Panc1 (cell line): Measurements from ENCODE around the gene NTSR2. TPM values are rescaled to one million over a fixed set of nuclear protein-coding genes. Genes with fewer than 3 reads are reported as not detected.

Experiments used
- ATAC-seq: fragments of 200-7000 bp; cut with Tn5 transposase; 2 replicates; pipeline ENCODE4 v1.9.1; 2020; ENCODE audit warnings: mild to moderate bottlenecking, moderate library complexity
- BruUV-seq: library from RNA; stranded (reverse); fragments of 400-500 nt; replicated peaks from 2 replicates; lab custom pipeline; 2021; lab: Mats Ljungman, UMichigan
- CTCF ChIA-PET: fragments of 300-600 bp; sonication (Branson Sonifier 250); formaldehyde crosslinking; loops from one replicate; lab custom pipeline; 2022; ENCODE audit warnings: antibody characterized with exemption; lab: Charles Lee
- POLR2A ChIA-PET: fragments of 300-600 bp; sonication (Branson Sonifier 250); formaldehyde crosslinking; loops from one replicate; lab custom pipeline; 2022; ENCODE audit warnings: antibody characterized with exemption; lab: Charles Lee
- DNase-seq: peaks from one replicate; pipeline ENCODE4 v3.0.0-alpha.2; 2010; ENCODE audit warnings: low read depth, low spot score
- H3K27ac ChIP-seq: 2 replicates; pipeline ENCODE4 v1.5.1; 2011; ENCODE audit warnings: mild to moderate bottlenecking, low read length, inconsistent platforms
- H3K27me3 ChIP-seq: fragments of 200-500 bp; sonication (Bioruptor generic); 2 replicates; pipeline ENCODE4 v1.6.0; 2014; ENCODE audit warnings: low read length, inconsistent platforms; ENCODE audit not compliant: control insufficient read depth, insufficient read depth
- H3K36me3 ChIP-seq: fragments of 200-500 bp; sonication (Bioruptor generic); 2 replicates; pipeline ENCODE4 v1.5.1; 2014; ENCODE audit warnings: inconsistent platforms, mild to moderate bottlenecking, low read length, moderate library complexity; ENCODE audit not compliant: control insufficient read depth, insufficient read depth
- H3K4me1 ChIP-seq: 2 replicates; pipeline ENCODE4 v1.5.1; 2011; ENCODE audit warnings: inconsistent platforms, mild to moderate bottlenecking, low read length, moderate library complexity; ENCODE audit not compliant: control insufficient read depth, insufficient read depth
- H3K4me3 ChIP-seq, 2 experiments: 2 replicates each; pipeline ENCODE4 v1.5.1; 2011 to 2012; ENCODE audit warnings: low read depth in 2 of 2, low read length in 2 of 2, mild to moderate bottlenecking in 2 of 2, inconsistent platforms in 1 of 2, moderate library complexity in 1 of 2
- H3K9me3 ChIP-seq: fragments of 200-500 bp; sonication (Bioruptor generic); 2 replicates; pipeline ENCODE4 v1.5.1; 2014; ENCODE audit warnings: low read depth, mild to moderate bottlenecking, inconsistent platforms, low read length, moderate library complexity; ENCODE audit not compliant: control insufficient read depth, insufficient read depth
- POLR2AphosphoS5 ChIP-seq: IDR thresholded peaks from 2 replicates; pipeline ENCODE4 v1.6.1; 2012; ENCODE audit warnings: mild to moderate bottlenecking, low read depth, low read length, moderate library complexity
- SIN3A ChIP-seq: IDR thresholded peaks from 2 replicates; pipeline ENCODE4 v1.6.1; 2012; ENCODE audit warnings: low read depth, mild to moderate bottlenecking, low read length, moderate library complexity, borderline replicate concordance; ENCODE audit not compliant: insufficient read depth
- TCF7L2 ChIP-seq: IDR thresholded peaks from 2 replicates; pipeline ENCODE4 v1.6.1; 2011; ENCODE audit warnings: mild to moderate bottlenecking, low read depth, low read length, inconsistent platforms
- in situ Hi-C: cut with HindIII; loops from 2 replicates; pipeline ENCODE4 v1.10.0; 2016; ENCODE audit warnings: low sequenced_read_pairs, low pct_unique_long_range_greater_than_20kb
- intact Hi-C: fragments of 100-400 bp; cut with micrococcal nuclease; formaldehyde crosslinking; loops from one replicate; pipeline ENCODE4 v1.10.0; 2022; ENCODE audit not compliant: unreplicated experiment
- total RNA-seq: library from RNA; stranded (reverse); gene quantifications from one replicate; pipeline ENCODE4 v1.2.1, GENCODE V29; 2021; ENCODE audit not compliant: unreplicated experiment
- TF ChIP-seq, protein P1 (sequence below): fragments of 450-650 bp; IDR thresholded peaks from 2 replicates; pipeline ENCODE4 v1.5.1; 2017; ENCODE audit warnings: mild to moderate bottlenecking
- TF ChIP-seq, protein P2 (sequence below), 2 experiments: IDR thresholded peaks; 2 replicates each; pipeline ENCODE4 v1.6.1; 2011 to 2012; ENCODE audit warnings: low read depth in 2 of 2, control low read depth in 1 of 2, low read length in 1 of 2, mild to moderate bottlenecking in 1 of 2, moderate library complexity in 1 of 2; ENCODE audit not compliant: insufficient read depth in 1 of 2

Gene NTSR2
- total RNA-seq, 1 experiment from 2014 or later = 0.15 TPM

DNA sequence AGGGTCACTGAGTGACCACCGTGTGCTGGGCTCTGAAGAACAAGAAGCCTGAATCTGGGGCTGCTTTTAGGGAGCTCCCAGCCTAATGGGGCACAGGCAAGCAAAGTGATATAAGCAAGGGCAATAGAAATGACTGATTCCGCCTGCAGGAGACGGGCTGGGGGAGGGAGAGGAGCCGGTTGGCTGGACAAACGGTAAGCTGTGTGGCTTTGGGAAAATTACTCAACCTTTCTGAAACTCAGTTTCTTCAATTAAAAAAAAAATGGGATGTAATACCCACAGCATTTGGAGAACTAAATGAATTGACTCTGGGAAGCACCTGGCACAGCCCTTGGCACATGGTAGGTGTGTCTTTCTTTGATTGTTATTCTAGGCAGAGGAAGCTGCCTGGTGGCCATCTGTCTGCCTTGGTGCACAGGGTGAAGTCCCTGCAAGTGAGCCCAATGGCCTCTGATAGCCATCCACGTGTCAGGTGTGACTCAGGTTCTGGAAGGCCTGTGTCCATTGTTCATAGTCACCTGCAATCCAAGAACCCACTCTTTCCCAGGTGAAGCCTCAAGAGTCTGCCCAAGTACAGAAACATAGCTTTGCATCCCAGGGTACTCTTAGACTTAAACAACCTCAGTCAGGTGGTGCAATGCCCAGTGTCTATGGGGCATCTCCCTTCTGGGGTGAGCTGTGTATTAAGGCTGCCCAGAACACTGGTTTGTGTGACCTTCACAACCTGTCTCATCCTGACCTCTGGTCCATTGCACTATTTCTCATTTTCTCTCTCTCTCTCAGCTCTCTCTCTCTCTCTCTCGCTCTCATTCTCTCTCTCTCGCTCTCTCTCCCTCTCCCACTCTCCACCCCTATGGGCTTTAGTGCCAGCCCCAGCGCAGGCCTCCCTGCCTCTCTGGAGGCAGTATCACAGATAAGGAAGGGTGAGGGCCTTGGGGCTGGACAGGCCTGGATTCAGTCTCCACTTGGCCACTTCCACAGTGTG lies 30.0 kb upstream of the NTSR2 start:
- intact Hi-C loops = no loop called here
- H3K36me3 ChIP-seq = no peaks in the 10 kb centered on the region
- no peak overlapping the region for H3K27ac ChIP-seq
- ChIA-PET POLR2A (no interaction called here), CTCF (interaction anchor here (0.8 kb wide), 1 partner anchor 44 kb away, joined by 4 read pairs; no protein-coding TSS in a partner anchor)
- in situ Hi-C loops = no loop called here
- ATAC-seq (no peak), DNase-seq (no peak)
- BruUV-seq = no TSS peak
- H3K4me3 ChIP-seq = no peak overlapping the region
- no peaks in the 10 kb centered on the region for H3K9me3 ChIP-seq
- peaks cover 25% of the 10 kb centered on the region for H3K4me1 ChIP-seq
- no peak for TF ChIP-seq TCF7L2
- TF ChIP-seq POLR2AphosphoS5 = no peak
- TF ChIP-seq, protein P1, sequence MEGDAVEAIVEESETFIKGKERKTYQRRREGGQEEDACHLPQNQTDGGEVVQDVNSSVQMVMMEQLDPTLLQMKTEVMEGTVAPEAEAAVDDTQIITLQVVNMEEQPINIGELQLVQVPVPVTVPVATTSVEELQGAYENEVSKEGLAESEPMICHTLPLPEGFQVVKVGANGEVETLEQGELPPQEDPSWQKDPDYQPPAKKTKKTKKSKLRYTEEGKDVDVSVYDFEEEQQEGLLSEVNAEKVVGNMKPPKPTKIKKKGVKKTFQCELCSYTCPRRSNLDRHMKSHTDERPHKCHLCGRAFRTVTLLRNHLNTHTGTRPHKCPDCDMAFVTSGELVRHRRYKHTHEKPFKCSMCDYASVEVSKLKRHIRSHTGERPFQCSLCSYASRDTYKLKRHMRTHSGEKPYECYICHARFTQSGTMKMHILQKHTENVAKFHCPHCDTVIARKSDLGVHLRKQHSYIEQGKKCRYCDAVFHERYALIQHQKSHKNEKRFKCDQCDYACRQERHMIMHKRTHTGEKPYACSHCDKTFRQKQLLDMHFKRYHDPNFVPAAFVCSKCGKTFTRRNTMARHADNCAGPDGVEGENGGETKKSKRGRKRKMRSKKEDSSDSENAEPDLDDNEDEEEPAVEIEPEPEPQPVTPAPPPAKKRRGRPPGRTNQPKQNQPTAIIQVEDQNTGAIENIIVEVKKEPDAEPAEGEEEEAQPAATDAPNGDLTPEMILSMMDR = no peak
- TF ChIP-seq SIN3A = no peak
- TF ChIP-seq, protein P2, sequence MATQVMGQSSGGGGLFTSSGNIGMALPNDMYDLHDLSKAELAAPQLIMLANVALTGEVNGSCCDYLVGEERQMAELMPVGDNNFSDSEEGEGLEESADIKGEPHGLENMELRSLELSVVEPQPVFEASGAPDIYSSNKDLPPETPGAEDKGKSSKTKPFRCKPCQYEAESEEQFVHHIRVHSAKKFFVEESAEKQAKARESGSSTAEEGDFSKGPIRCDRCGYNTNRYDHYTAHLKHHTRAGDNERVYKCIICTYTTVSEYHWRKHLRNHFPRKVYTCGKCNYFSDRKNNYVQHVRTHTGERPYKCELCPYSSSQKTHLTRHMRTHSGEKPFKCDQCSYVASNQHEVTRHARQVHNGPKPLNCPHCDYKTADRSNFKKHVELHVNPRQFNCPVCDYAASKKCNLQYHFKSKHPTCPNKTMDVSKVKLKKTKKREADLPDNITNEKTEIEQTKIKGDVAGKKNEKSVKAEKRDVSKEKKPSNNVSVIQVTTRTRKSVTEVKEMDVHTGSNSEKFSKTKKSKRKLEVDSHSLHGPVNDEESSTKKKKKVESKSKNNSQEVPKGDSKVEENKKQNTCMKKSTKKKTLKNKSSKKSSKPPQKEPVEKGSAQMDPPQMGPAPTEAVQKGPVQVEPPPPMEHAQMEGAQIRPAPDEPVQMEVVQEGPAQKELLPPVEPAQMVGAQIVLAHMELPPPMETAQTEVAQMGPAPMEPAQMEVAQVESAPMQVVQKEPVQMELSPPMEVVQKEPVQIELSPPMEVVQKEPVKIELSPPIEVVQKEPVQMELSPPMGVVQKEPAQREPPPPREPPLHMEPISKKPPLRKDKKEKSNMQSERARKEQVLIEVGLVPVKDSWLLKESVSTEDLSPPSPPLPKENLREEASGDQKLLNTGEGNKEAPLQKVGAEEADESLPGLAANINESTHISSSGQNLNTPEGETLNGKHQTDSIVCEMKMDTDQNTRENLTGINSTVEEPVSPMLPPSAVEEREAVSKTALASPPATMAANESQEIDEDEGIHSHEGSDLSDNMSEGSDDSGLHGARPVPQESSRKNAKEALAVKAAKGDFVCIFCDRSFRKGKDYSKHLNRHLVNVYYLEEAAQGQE (IDR thresholded peaks at IDR 0.05; ENCODE audit: insufficient read depth in 1 of 2, low read depth in 2 of 2, low read length in 1 of 2) = no peak
- no peaks in the 10 kb centered on the region for H3K27me3 ChIP-seq

DNA sequence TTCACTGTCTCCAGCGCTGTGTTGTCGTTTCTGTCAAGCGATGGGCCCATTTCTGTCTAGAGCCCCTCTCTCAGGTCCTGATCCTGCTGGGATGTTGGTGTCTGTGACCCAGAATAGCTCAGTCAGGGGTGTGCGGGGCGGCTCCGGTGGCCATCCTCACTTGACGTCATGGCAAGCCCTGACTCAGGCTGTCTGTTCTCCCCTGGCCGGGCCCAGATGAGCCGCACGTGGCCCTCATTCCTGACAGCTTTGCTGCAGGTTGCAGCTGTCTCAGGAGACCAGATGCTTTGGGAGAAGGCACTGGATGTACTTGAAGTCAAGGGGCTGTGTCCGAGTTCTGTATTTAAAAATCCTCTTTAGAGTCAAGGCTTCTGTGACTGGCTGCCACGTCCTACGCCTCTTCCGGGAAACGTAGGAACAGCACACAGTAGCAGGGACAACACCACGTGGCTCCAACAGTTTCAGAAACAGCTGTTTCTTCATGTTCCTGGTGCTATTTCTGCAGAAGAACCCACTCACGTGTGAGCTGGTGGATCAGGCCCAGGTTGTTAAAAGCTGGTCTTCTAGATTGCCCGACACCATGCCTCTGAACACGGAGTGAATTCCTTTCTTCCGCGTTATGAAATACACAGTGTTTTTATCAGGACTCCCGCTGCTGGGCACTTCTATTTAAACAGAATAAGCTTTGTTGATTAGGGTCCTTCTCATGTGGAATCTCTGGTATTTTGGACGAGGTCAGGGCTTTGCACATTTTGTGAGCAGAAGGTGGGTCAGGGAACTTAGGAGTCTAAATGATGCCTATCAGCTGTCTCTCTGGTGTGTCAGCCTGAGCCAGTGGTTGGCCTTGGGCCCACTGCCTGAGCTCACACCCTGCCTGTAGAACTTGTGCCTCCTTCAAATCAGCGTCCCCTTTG lies 28.3 kb upstream of the NTSR2 start:
- POLR2A ChIA-PET = no interaction called here
- TF ChIP-seq POLR2AphosphoS5 = no peak
- TF ChIP-seq SIN3A = no peak
- no peak for TF ChIP-seq TCF7L2
- TF ChIP-seq, protein P1 = no peak
- TF ChIP-seq, protein P2 (IDR thresholded peaks at IDR 0.05; ENCODE audit: insufficient read depth in 1 of 2, low read depth in 2 of 2, low read length in 1 of 2) = no peak
- Histone ChIP-seq H3K36me3 (no peaks in the 10 kb centered on the region), H3K27ac (peak overlapping the region; percentile 82), H3K4me3 (no peak overlapping the region), H3K9me3 (no peaks in the 10 kb centered on the region), H3K4me1 (peaks cover 25% of the 10 kb centered on the region), H3K27me3 (no peaks in the 10 kb centered on the region)
- intact Hi-C loops = no loop called here
- CTCF ChIA-PET = interaction anchor here (0.5 to 0.9 kb wide), 3 partner anchors 11 to 46 kb away, joined by 3 to 13 read pairs (median 4); no protein-coding TSS in a partner anchor
- no TSS peak for BruUV-seq
- ATAC-seq (peak; percentile 28), DNase-seq (no peak)
- in situ Hi-C loops = no loop called here
